AG04449 (cell line): Measurements from ENCODE around the gene CFAP57.

Experiments used
- CTCF ChIA-PET: fragments of 350-600 bp; formaldehyde crosslinking; extraction: SDS; loops from one replicate; lab custom pipeline; 2021; ENCODE audit warnings: antibody characterized with exemption; lab: Yijun Ruan, JAX
- POLR2A ChIA-PET: fragments of 400-600, 350-600 bp; formaldehyde crosslinking; extraction: SDS; loops from one replicate; lab custom pipeline; 2020; ENCODE audit warnings: antibody characterized with exemption, inconsistent platforms; lab: Yijun Ruan, JAX
- DNase-seq: peaks from one replicate; pipeline ENCODE4 v3.0.0-alpha.2; 2010; ENCODE audit warnings: low read depth, low spot score
- H3K4me3 ChIP-seq: 2 replicates; pipeline ENCODE4 v1.5.1; 2011; ENCODE audit warnings: low read depth, mild to moderate bottlenecking, control low read depth, low read length
- CTCF ChIP-seq: IDR thresholded peaks from one replicate; pipeline ENCODE4 v1.5.1; 2011; ENCODE audit warnings: mild to moderate bottlenecking, moderate library complexity, low read length, control low read depth, inconsistent platforms; ENCODE audit not compliant: insufficient read depth; ENCODE audit errors: missing control alignments

Gene CFAP57

GRCh38 chr1:43293176-43293575, 121.0 kb downstream of the CFAP57 start:
- POLR2A ChIA-PET: no interaction called here

GRCh38 chr1:43293896-43294760, 122.0 kb downstream of the CFAP57 start:
- no peak for DNase-seq
- H3K4me3 ChIP-seq: no peak overlapping the region
- CTCF ChIA-PET: interaction anchor here (1.0 kb wide), 1 partner anchor 23 kb away, joined by 3 read pairs; no protein-coding TSS in a partner anchor
- POLR2A ChIA-PET: no interaction called here
- no peak for TF ChIP-seq CTCF

More at GRCh38 chr1:43293176-43293575, 121.0 kb downstream of the CFAP57 start:
- no peak for DNase-seq
- TF ChIP-seq CTCF: no peak
- H3K4me3 ChIP-seq: no peak overlapping the region
- CTCF ChIA-PET: interaction anchor here (1.0 kb wide), 1 partner anchor 23 kb away, joined by 3 read pairs; no protein-coding TSS in a partner anchor

- POLR2A ChIA-PET: no interaction called here
- H3K4me3 ChIP-seq: no peak overlapping the region
- CTCF ChIA-PET: no interaction called here
- no peak for TF ChIP-seq CTCF
- DNase-seq: no peak
Measured at GRCh38 chr1:43294761-43295160, 122.6 kb downstream of the CFAP57 start.

GRCh38 chr1:43296207-43296606, 124.1 kb downstream of the CFAP57 start:
- TF ChIP-seq CTCF: no peak
- ChIA-PET CTCF (no interaction called here), POLR2A (interaction anchor here (0.9 kb wide), 1 partner anchor 17 kb away, joined by 3 read pairs; no protein-coding TSS in a partner anchor)
- no peak for DNase-seq
- no peak overlapping the region for H3K4me3 ChIP-seq

- DNase-seq: no peak
- TF ChIP-seq CTCF: no peak
- no peak overlapping the region for H3K4me3 ChIP-seq
- CTCF ChIA-PET: no interaction called here
- POLR2A ChIA-PET: interaction anchor here (0.7 kb wide), 1 partner anchor 10 kb away, joined by 3 read pairs; no protein-coding TSS in a partner anchor
Measured at GRCh38 chr1:43298055-43298454, 125.9 kb downstream of the CFAP57 start.

- DNase-seq: no peak
- no peak for TF ChIP-seq CTCF
- ChIA-PET CTCF (no interaction called here), POLR2A (no interaction called here)
- no peak overlapping the region for H3K4me3 ChIP-seq
Measured at GRCh38 chr1:43299101-43299500, 127.0 kb downstream of the CFAP57 start.
